NCI-H1417 (cell line): ENCODE results near the gene BLTP3A.
A peak's percentile ranks its signal among the peaks of the same experiment; 100 is the strongest.
"Not testable (repeated sequence)": the region's sequence is repeated elsewhere in the genome, so short reads cannot be mapped to it uniquely, and the experiment has no call there.

ENCODE experiments used
- DNase-seq, 3 experiments: peaks; one replicate each; lab custom pipeline; 2025; lab: John Stamatoyannopoulos, UW

The BLTP3A gene

GRCh38 chr6:34791701-34792604 lies at the start of gene BLTP3A:
Gene BLTP3A (plus strand): TSS chr6:34792083. CDS start chr6:34792251, 168 bp downstream.
- DNase-seq, result peak; percentile 88 to 89 (median 89)

- DNase-seq, result no peak
These were observed 49.8 kb upstream of the BLTP3A start for GRCh38 chr6:34742094-34742493.

- no peak for DNase-seq
These were observed 48.1 kb upstream of the BLTP3A start for GRCh38 chr6:34743625-34744293.

- DNase-seq, result not testable (repeated sequence)
These were observed 47.6 kb upstream of the BLTP3A start for GRCh38 chr6:34744294-34744647.

- peak in 1 of 3 experiments; percentile 77 for DNase-seq
These were observed 46.4 kb upstream of the BLTP3A start for GRCh38 chr6:34745277-34746103.

- DNase-seq, result peak in 1 of 3 experiments; percentile 32
These were observed 45.6 kb upstream of the BLTP3A start for GRCh38 chr6:34746104-34746846.

- no peak for DNase-seq
These were observed 43.1 kb upstream of the BLTP3A start for GRCh38 chr6:34748757-34749156.

- DNase-seq, result peak; percentile 7 to 66 (median 26)
These were observed 35.4 kb upstream of the BLTP3A start for GRCh38 chr6:34756513-34756856.

GRCh38 chr6:34757687-34758274 lies 34.1 kb upstream of the BLTP3A start:
- DNase-seq, result no peak

- DNase-seq, result no peak
These were observed 31.8 kb upstream of the BLTP3A start for GRCh38 chr6:34760108-34760507.

GRCh38 chr6:34761681-34762080 lies 30.2 kb upstream of the BLTP3A start:
- DNase-seq, result not testable (repeated sequence)

- DNase-seq, result no peak
These were observed 23.7 kb upstream of the BLTP3A start for GRCh38 chr6:34768148-34768547.

GRCh38 chr6:34771727-34772126 lies 20.2 kb upstream of the BLTP3A start:
- DNase-seq, result no peak

GRCh38 chr6:34772940-34773339 lies 18.9 kb upstream of the BLTP3A start:
- no peak for DNase-seq

- DNase-seq, result no peak
These were observed 18.0 kb upstream of the BLTP3A start for GRCh38 chr6:34773916-34774315.

- no peak for DNase-seq
These were observed 16.9 kb upstream of the BLTP3A start for GRCh38 chr6:34774967-34775366.

- not testable (repeated sequence) for DNase-seq
These were observed 6.5 kb upstream of the BLTP3A start for GRCh38 chr6:34785375-34785774.

- DNase-seq, result not testable (repeated sequence)
These were observed 4.7 kb upstream of the BLTP3A start for GRCh38 chr6:34787152-34787551.

GRCh38 chr6:34788111-34788510 lies 3.8 kb upstream of the BLTP3A start:
- DNase-seq, result no peak

- DNase-seq, result peak in 2 of 3 experiments; percentile 62 to 88
These were observed 651 bp upstream of the BLTP3A start for GRCh38 chr6:34791164-34791700.
